ENCODE results near the gene CACNA1S.

CACNA1S gene

DNA sequence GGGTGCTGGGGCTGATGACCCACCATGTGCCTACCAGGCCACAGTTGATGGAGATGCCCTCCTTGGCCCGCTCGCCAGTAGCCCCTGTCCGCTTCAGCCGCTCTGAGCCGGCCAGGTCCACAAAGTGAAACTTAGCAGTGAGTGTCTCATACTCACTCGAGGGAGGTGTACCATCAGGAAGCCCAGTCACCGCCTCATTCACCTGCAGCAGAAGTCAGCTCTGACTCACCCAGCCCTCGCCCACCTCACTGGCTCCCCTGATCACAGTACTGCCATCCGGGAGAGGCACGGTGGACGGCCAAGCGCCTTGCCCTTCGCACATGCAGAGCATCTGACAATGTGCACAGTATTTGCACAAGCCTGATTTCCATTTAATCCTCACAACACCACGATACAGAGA is 107.5 kb downstream of the CACNA1S start:
- Histone ChIP-seq H3F3A (ENCODE audit: insufficient read depth) (no peaks in the 10 kb centered on the region), H3K36me3 (ENCODE audit: low read length) (no peaks in the 10 kb centered on the region), H2AFZ (ENCODE audit: low read depth, low read length, severe bottlenecking) (no peak overlapping the region), H3K9me2 (replicated peaks; ENCODE audit: insufficient read depth, low read length) (no peaks in the 10 kb centered on the region), H3K4me2 (ENCODE audit: low read depth, low read length, poor library complexity, severe bottlenecking) (no peak overlapping the region), H3K79me2 (ENCODE audit: insufficient read depth, low read length) (no peaks in the 10 kb centered on the region), H4K20me1 (ENCODE audit: low read depth, low read length) (no peaks in the 10 kb centered on the region), H3K9me3 (ENCODE audit: insufficient read depth, low read length) (no peaks in the 10 kb centered on the region), H3K27me3 (ENCODE audit: low read length) (no peaks in the 10 kb centered on the region), H3K9ac (ENCODE audit: low read length) (no peak overlapping the region), H3K27ac (ENCODE audit: low read depth, low read length) (no peak overlapping the region), H3K4me3 (ENCODE audit: insufficient read depth, low read length, poor library complexity, severe bottlenecking) (no peak overlapping the region)
- TF ChIP-seq, protein P1, sequence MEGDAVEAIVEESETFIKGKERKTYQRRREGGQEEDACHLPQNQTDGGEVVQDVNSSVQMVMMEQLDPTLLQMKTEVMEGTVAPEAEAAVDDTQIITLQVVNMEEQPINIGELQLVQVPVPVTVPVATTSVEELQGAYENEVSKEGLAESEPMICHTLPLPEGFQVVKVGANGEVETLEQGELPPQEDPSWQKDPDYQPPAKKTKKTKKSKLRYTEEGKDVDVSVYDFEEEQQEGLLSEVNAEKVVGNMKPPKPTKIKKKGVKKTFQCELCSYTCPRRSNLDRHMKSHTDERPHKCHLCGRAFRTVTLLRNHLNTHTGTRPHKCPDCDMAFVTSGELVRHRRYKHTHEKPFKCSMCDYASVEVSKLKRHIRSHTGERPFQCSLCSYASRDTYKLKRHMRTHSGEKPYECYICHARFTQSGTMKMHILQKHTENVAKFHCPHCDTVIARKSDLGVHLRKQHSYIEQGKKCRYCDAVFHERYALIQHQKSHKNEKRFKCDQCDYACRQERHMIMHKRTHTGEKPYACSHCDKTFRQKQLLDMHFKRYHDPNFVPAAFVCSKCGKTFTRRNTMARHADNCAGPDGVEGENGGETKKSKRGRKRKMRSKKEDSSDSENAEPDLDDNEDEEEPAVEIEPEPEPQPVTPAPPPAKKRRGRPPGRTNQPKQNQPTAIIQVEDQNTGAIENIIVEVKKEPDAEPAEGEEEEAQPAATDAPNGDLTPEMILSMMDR (IDR thresholded peaks at IDR 0.05; ENCODE audit: insufficient read depth, low read length, poor library complexity, severe bottlenecking) = no peak
- no peak for TF ChIP-seq EZH2phosphoT487 (conservative IDR thresholded peaks at IDR 0.05; ENCODE audit: low read length)

DNA sequence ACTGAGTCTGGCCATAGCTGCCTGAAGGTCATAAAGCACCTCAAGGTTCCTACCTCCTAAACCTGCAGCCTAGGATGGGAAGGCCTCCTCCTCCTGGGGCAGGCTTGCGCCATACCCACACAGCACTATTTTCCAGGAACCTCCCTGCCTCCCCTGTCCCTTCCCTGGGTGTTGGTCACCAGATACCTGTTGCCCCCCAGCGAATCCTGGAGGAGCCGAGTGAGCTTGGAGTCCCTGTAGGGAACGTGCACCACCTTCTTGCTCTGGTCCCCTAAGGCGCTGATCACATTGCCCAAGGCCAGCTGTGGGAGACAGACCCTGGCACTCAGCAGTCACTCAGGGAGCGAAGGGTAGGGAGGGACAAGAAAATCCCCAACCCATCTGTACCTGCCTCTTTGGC is 108.1 kb downstream of the CACNA1S start:
- no peaks in the 10 kb centered on the region for H3K9me2 ChIP-seq (replicated peaks; ENCODE audit: insufficient read depth, low read length)
- no peaks in the 10 kb centered on the region for H3K79me2 ChIP-seq (ENCODE audit: insufficient read depth, low read length)
- H3K27ac ChIP-seq (ENCODE audit: low read depth, low read length) = no peak overlapping the region
- no peak overlapping the region for H3K4me3 ChIP-seq (ENCODE audit: insufficient read depth, low read length, poor library complexity, severe bottlenecking)
- H2AFZ ChIP-seq (ENCODE audit: low read depth, low read length, severe bottlenecking) = no peak overlapping the region
- no peaks in the 10 kb centered on the region for H3K9me3 ChIP-seq (ENCODE audit: insufficient read depth, low read length)
- H3K9ac ChIP-seq (ENCODE audit: low read length) = no peak overlapping the region
- H3K36me3 ChIP-seq (ENCODE audit: low read length) = no peaks in the 10 kb centered on the region
- H3F3A ChIP-seq (ENCODE audit: insufficient read depth) = no peaks in the 10 kb centered on the region
- TF ChIP-seq, protein P1 (IDR thresholded peaks at IDR 0.05; ENCODE audit: insufficient read depth, low read length, poor library complexity, severe bottlenecking) = no peak
- no peak for TF ChIP-seq EZH2phosphoT487 (conservative IDR thresholded peaks at IDR 0.05; ENCODE audit: low read length)
- H4K20me1 ChIP-seq (ENCODE audit: low read depth, low read length) = no peaks in the 10 kb centered on the region
- no peak overlapping the region for H3K4me2 ChIP-seq (ENCODE audit: low read depth, low read length, poor library complexity, severe bottlenecking)
- H3K27me3 ChIP-seq (ENCODE audit: low read length) = no peaks in the 10 kb centered on the region

DNA sequence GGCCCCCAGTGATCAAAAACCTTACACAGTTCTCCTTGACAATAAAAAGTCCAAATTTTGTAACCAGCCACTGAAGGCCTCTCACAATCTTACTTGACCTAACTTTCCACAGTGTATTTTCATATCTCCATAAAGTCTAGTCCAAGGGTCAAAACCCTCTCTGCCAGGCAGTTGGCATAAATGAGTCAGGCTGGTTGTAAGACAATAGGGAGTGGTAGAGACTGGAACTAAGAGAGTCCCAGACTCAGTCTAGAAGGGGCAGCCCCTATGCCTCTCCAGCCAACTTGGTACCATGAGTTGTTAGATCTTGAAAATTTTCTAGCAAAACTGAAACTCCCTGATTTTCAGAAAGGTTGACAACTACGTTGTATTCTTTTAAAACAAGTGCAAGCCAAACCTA is 109.7 kb downstream of the CACNA1S start:
- H3K9me2 ChIP-seq (replicated peaks; ENCODE audit: insufficient read depth, low read length) = no peaks in the 10 kb centered on the region
- no peaks in the 10 kb centered on the region for H3K36me3 ChIP-seq (ENCODE audit: low read length)
- H3K9me3 ChIP-seq (ENCODE audit: insufficient read depth, low read length) = no peaks in the 10 kb centered on the region
- H3K4me3 ChIP-seq (ENCODE audit: insufficient read depth, low read length, poor library complexity, severe bottlenecking) = no peak overlapping the region
- H3K27ac ChIP-seq (ENCODE audit: low read depth, low read length) = no peak overlapping the region
- no peaks in the 10 kb centered on the region for H3K79me2 ChIP-seq (ENCODE audit: insufficient read depth, low read length)
- H3K9ac ChIP-seq (ENCODE audit: low read length) = no peak overlapping the region
- H3K4me2 ChIP-seq (ENCODE audit: low read depth, low read length, poor library complexity, severe bottlenecking) = no peak overlapping the region
- no peak overlapping the region for H2AFZ ChIP-seq (ENCODE audit: low read depth, low read length, severe bottlenecking)
- no peaks in the 10 kb centered on the region for H4K20me1 ChIP-seq (ENCODE audit: low read depth, low read length)
- H3K27me3 ChIP-seq (ENCODE audit: low read length) = no peaks in the 10 kb centered on the region
- TF ChIP-seq, protein P1 (IDR thresholded peaks at IDR 0.05; ENCODE audit: insufficient read depth, low read length, poor library complexity, severe bottlenecking) = no peak
- no peak for TF ChIP-seq EZH2phosphoT487 (conservative IDR thresholded peaks at IDR 0.05; ENCODE audit: low read length)
- H3F3A ChIP-seq (ENCODE audit: insufficient read depth) = no peaks in the 10 kb centered on the region
